ENCODE data around the gene ZNF92. TPM values are rescaled to one million over a fixed set of nuclear protein-coding genes. Genes with fewer than 3 reads are reported as not detected.

The ZNF92 gene
- total and polyA plus RNA-seq, 2 of the 13 experiments (the other 11 are each of a cell fraction or from before 2014, with no cell fraction given) = 4.0 to 13.2 TPM

- no peak for TF ChIP-seq SRSF9 (IDR thresholded peaks at IDR 0.05; ENCODE audit: borderline replicate concordance, insufficient read depth, low read depth, low read length, poor library complexity, severe bottlenecking)
- TF ChIP-seq FOXK1 (CRISPR knock-in tag; IDR thresholded peaks at IDR 0.05; ENCODE audit: borderline replicate concordance, low read depth) = no peak
- TF ChIP-seq KDM4B (CRISPR knock-in tag; IDR thresholded peaks at IDR 0.05) = no peak
- TF ChIP-seq, protein P1, sequence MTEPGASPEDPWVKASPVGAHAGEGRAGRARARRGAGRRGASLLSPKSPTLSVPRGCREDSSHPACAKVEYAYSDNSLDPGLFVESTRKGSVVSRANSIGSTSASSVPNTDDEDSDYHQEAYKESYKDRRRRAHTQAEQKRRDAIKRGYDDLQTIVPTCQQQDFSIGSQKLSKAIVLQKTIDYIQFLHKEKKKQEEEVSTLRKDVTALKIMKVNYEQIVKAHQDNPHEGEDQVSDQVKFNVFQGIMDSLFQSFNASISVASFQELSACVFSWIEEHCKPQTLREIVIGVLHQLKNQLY (CRISPR knock-in tag; IDR thresholded peaks at IDR 0.05) = no peak
- TF ChIP-seq, protein P2, sequence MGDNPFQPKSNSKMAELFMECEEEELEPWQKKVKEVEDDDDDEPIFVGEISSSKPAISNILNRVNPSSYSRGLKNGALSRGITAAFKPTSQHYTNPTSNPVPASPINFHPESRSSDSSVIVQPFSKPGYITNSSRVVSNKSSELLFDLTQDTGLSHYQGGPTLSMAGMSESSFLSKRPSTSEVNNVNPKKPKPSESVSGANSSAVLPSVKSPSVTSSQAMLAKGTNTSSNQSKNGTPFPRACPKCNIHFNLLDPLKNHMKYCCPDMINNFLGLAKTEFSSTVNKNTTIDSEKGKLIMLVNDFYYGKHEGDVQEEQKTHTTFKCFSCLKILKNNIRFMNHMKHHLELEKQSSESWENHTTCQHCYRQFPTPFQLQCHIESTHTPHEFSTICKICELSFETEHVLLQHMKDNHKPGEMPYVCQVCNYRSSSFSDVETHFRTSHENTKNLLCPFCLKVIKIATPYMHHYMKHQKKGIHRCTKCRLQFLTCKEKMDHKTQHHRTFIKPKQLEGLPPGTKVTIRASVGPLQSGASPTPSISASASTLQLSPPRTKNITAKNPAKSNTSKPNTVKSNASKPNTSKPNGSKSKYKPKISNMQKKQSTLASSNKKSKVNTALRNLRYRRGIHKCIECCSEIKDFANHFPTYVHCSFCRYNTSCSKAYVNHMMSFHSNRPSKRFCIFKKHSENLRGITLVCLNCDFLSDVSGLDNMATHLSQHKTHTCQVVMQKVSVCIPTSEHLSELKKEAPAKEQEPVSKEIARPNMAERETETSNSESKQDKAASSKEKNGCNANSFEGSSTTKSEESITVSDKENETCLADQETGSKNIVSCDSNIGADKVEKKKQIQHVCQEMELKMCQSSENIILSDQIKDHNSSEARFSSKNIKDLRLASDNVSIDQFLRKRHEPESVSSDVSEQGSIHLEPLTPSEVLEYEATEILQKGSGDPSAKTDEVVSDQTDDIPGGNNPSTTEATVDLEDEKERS (CRISPR knock-in tag; IDR thresholded peaks at IDR 0.05) = 0 out of 2 replicates have a peak, but pooled peaks have one; percentile 75
- TF ChIP-seq TAF15 (IDR thresholded peaks at IDR 0.05; ENCODE audit: low read depth, low read length, poor library complexity, severe bottlenecking) = no peak
- peak; percentile 80; the same call in 1 of the 2 replicates for TF ChIP-seq ZNF556 (CRISPR knock-in tag; IDR thresholded peaks at IDR 0.05; ENCODE audit: borderline replicate concordance)
- TF ChIP-seq, protein P3, sequence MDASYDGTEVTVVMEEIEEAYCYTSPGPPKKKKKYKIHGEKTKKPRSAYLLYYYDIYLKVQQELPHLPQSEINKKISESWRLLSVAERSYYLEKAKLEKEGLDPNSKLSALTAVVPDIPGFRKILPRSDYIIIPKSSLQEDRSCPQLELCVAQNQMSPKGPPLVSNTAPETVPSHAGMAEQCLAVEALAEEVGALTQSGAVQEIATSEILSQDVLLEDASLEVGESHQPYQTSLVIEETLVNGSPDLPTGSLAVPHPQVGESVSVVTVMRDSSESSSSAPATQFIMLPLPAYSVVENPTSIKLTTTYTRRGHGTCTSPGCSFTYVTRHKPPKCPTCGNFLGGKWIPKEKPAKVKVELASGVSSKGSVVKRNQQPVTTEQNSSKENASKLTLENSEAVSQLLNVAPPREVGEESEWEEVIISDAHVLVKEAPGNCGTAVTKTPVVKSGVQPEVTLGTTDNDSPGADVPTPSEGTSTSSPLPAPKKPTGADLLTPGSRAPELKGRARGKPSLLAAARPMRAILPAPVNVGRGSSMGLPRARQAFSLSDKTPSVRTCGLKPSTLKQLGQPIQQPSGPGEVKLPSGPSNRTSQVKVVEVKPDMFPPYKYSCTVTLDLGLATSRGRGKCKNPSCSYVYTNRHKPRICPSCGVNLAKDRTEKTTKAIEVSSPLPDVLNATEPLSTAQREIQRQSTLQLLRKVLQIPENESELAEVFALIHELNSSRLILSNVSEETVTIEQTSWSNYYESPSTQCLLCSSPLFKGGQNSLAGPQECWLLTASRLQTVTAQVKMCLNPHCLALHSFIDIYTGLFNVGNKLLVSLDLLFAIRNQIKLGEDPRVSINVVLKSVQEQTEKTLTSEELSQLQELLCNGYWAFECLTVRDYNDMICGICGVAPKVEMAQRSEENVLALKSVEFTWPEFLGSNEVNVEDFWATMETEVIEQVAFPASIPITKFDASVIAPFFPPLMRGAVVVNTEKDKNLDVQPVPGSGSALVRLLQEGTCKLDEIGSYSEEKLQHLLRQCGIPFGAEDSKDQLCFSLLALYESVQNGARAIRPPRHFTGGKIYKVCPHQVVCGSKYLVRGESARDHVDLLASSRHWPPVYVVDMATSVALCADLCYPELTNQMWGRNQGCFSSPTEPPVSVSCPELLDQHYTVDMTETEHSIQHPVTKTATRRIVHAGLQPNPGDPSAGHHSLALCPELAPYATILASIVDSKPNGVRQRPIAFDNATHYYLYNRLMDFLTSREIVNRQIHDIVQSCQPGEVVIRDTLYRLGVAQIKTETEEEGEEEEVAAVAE (CRISPR knock-in tag; IDR thresholded peaks at IDR 0.05; ENCODE audit: borderline replicate concordance) = 0 out of 2 replicates have a peak, but pooled peaks have one; percentile 58
- TF ChIP-seq ATRX (CRISPR knock-in tag; IDR thresholded peaks at IDR 0.05; ENCODE audit: borderline replicate concordance) = no peak
- peak; percentile 59 for TF ChIP-seq HNRNPLL (IDR thresholded peaks at IDR 0.05; ENCODE audit: low read depth, low read length, poor library complexity, severe bottlenecking)
- TF ChIP-seq MXI1 (IDR thresholded peaks at IDR 0.05; ENCODE audit: borderline replicate concordance, low read depth, low read length) = peak; percentile 92; the same call in 2 of the 3 replicates
- TF ChIP-seq ZNF230 (CRISPR knock-in tag; IDR thresholded peaks at IDR 0.05) = peak; percentile 86
- no peak for TF ChIP-seq MTA1 (CRISPR knock-in tag; IDR thresholded peaks at IDR 0.05; ENCODE audit: borderline replicate concordance)
- peak; percentile 55; the same call in 1 of the 2 replicates for TF ChIP-seq ZNF224 (CRISPR knock-in tag; IDR thresholded peaks at IDR 0.05)
- TF ChIP-seq ZNF326 (CRISPR knock-in tag; IDR thresholded peaks at IDR 0.05; ENCODE audit: borderline replicate concordance) = no peak
- TF ChIP-seq CTCF (CRISPR knock-in tag; IDR thresholded peaks at IDR 0.05) = 0 out of 2 replicates have a peak, but pooled peaks have one; percentile 3
- TF ChIP-seq SPEN (CRISPR knock-in tag; IDR thresholded peaks at IDR 0.05; ENCODE audit: low read depth) = peak; percentile 83
- TF ChIP-seq TRIM24 (CRISPR knock-in tag; IDR thresholded peaks at IDR 0.05) = no peak
- no peak for TF ChIP-seq NCOA1 (CRISPR knock-in tag; IDR thresholded peaks at IDR 0.05)
Observed at GRCh38 chr7:65373608-65374351, at the start of gene ZNF92 (continued).
